ENCODE data around the gene ZNF646.

Gene ZNF646

GRCh38 chr16:31130899-31131298 is 56.7 kb downstream of the ZNF646 start:
- DNase-seq: no peak

- no peak for DNase-seq
Measured at GRCh38 chr16:31131416-31131815, 57.2 kb downstream of the ZNF646 start.

- no peak for DNase-seq
Measured at GRCh38 chr16:31131841-31132271, 57.6 kb downstream of the ZNF646 start.

- no peak for DNase-seq
Measured at GRCh38 chr16:31132303-31132979, 58.2 kb downstream of the ZNF646 start.

- no peak for DNase-seq
Measured at GRCh38 chr16:31133046-31133501, 58.9 kb downstream of the ZNF646 start.

Measured in C1 segment of cervical spinal cord (tissue), 14 donors.